ENCODE data around the gene TAF4.

DNA sequence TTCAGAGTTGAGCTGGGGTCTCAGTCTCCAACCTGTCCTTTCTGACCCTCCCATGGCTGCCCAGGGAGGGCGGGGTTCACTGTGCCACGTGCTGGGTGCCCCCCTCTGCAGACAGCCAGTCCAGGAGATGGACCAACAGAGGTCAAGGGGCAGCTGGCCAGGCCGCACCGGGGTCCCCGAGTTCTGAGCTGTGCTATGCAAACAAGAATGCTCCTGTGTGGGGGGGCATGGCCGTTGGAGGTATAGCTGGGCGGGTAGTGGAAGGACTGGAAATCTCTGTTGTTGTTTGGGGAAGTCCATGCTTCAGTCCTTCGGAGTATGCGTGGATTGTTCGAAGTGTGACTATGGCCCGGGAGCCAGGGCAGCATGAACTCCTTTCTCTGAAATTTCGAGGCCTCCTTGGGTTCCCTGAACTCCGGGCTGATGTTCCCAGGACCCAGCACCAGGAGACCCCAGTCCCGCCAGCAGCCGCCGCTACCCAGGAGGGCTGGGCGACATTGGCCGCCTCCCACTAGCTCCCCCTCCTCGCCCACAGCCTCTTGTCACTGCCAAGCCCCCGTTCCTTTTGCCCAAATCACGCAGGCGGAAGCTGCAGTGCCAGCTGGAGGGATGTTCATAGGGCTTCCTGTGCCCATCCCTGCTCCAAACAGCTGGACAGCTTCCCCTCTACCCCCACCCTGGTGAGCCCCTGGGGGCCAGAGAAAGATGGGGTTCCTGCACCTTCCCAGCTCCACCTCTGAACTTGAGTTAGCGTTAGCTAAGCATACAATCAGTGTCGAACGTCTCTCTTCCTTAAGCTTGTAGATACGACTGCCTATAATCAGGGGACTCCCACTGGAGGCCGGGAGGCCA, 126.6 kb downstream of the TAF4 start:
- TF ChIP-seq POLR2A (IDR thresholded peaks at IDR 0.05) (no peak), CTCF (IDR thresholded peaks at IDR 0.05) (no peak)
